ENCODE data around the gene POC5.
"Not testable (repeated sequence)": the region's sequence is repeated elsewhere in the genome, so short reads cannot be mapped to it uniquely, and the experiment has no call there.

Gene POC5
- long read RNA-seq, donor 1, partial matches to known transcripts, result 0 of 2 reads
- long read RNA-seq, donor 1, other reads (novel, unspliced or antisense), result 0 of 2 reads
- long read RNA-seq, donor 2, partial matches to known transcripts, result 0 of 3 reads
- long read RNA-seq, donor 2, other reads (novel, unspliced or antisense), result 0 of 3 reads
- long read RNA-seq, donor 3, partial matches to known transcripts, result 0 of 1 reads
- long read RNA-seq, donor 3, other reads (novel, unspliced or antisense), result 0 of 1 reads
- long read RNA-seq, donor 4, partial matches to known transcripts, result 0 of 3 reads
- long read RNA-seq, donor 4, other reads (novel, unspliced or antisense), result 0 of 3 reads
- long read RNA-seq, donor 5, partial matches to known transcripts, result 0 of 4 reads
- long read RNA-seq, donor 5, other reads (novel, unspliced or antisense), result 0 of 4 reads
- long read RNA-seq, donor 6, partial matches to known transcripts, result 0 of 1 reads
- long read RNA-seq, donor 6, other reads (novel, unspliced or antisense), result 0 of 1 reads
- long read RNA-seq, donor 7, partial matches to known transcripts, result 0 of 2 reads
- long read RNA-seq, donor 7, other reads (novel, unspliced or antisense), result 0 of 2 reads
- long read RNA-seq, donor 8, partial matches to known transcripts, result 0 of 1 reads
- long read RNA-seq, donor 8, other reads (novel, unspliced or antisense), result 0 of 1 reads

- peak; percentile 93 for DNase-seq
These were observed at the start of gene POC5 for GRCh38 chr5:75717082-75717922. Gene POC5, minus strand, starts transcription at chr5:75717437. Its CDS starts 4,500 bp downstream, at chr5:75712937.

- no peak for DNase-seq
These were observed 40.9 kb upstream of the POC5 start for GRCh38 chr5:75758116-75758515.

GRCh38 chr5:75756981-75757380 lies 39.7 kb upstream of the POC5 start:
- no peak for DNase-seq

GRCh38 chr5:75756211-75756610 lies 39.0 kb upstream of the POC5 start:
- DNase-seq, result peak; percentile 34

GRCh38 chr5:75753182-75753581 lies 35.9 kb upstream of the POC5 start:
- no peak for DNase-seq

GRCh38 chr5:75744355-75744754 lies 27.1 kb upstream of the POC5 start:
- no peak for DNase-seq

- DNase-seq, result no peak
These were observed 19.0 kb upstream of the POC5 start for GRCh38 chr5:75736273-75736672.

- peak; percentile 10 for DNase-seq
These were observed 17.9 kb upstream of the POC5 start for GRCh38 chr5:75734913-75735789.

GRCh38 chr5:75733767-75734166 lies 16.5 kb upstream of the POC5 start:
- DNase-seq, result no peak

- DNase-seq, result not testable (repeated sequence)
These were observed 14.3 kb upstream of the POC5 start for GRCh38 chr5:75731515-75731914.

- peak; percentile 2 for DNase-seq
These were observed 12.1 kb upstream of the POC5 start for GRCh38 chr5:75729321-75729720.

- no peak for DNase-seq
These were observed 10.7 kb upstream of the POC5 start for GRCh38 chr5:75727931-75728330.

- not testable (repeated sequence) for DNase-seq
These were observed 9.0 kb upstream of the POC5 start for GRCh38 chr5:75726224-75726623.

- DNase-seq, result no peak
These were observed 6.1 kb upstream of the POC5 start for GRCh38 chr5:75723378-75723777.

- DNase-seq, result no peak
These were observed 4.3 kb upstream of the POC5 start for GRCh38 chr5:75721573-75721972.

GRCh38 chr5:75720882-75721281 lies 3.6 kb upstream of the POC5 start:
- DNase-seq, result no peak

- no peak for DNase-seq
These were observed 539 bp downstream of the POC5 start for GRCh38 chr5:75716715-75717081.

- no peak for DNase-seq
These were observed 5.1 kb downstream of the POC5 start for GRCh38 chr5:75712091-75712490.

- no peak for DNase-seq
These were observed 6.1 kb downstream of the POC5 start for GRCh38 chr5:75711151-75711550.

GRCh38 chr5:75710637-75711036 lies 6.6 kb downstream of the POC5 start:
- no peak for DNase-seq

GRCh38 chr5:75707911-75708509 lies 9.2 kb downstream of the POC5 start:
- DNase-seq, result no peak

Data from right kidney (tissue), 9 donors.